HUES48 (cell line): Measurements from ENCODE around the gene PPP1CA.

Source experiments
- H3K27ac ChIP-seq: one replicate; pipeline ENCODE4 v1.7.0; 2013; ENCODE audit warnings: low read depth, low read length, inconsistent platforms
- H3K27me3 ChIP-seq: 2 replicates; pipeline ENCODE4 v1.6.1; 2013; ENCODE audit warnings: mild to moderate bottlenecking, low read length; ENCODE audit not compliant: control insufficient read depth, insufficient read depth
- H3K36me3 ChIP-seq: 2 replicates; pipeline ENCODE4 v1.6.1; 2013; ENCODE audit warnings: low read length; ENCODE audit not compliant: control insufficient read depth, insufficient read depth
- H3K4me1 ChIP-seq: 2 replicates; pipeline ENCODE4 v1.6.1; 2013; ENCODE audit warnings: mild to moderate bottlenecking, low read length; ENCODE audit not compliant: control insufficient read depth, insufficient read depth
- H3K4me3 ChIP-seq: 2 replicates; pipeline ENCODE4 v1.5.1; 2013; ENCODE audit warnings: mild to moderate bottlenecking, low read depth, low read length
- H3K9ac ChIP-seq: 2 replicates; pipeline ENCODE4 v1.6.1; 2013; ENCODE audit warnings: mild to moderate bottlenecking, low read depth, low read length, moderate library complexity
- H3K9me3 ChIP-seq: 2 replicates; pipeline ENCODE4 v1.6.1; 2013; ENCODE audit warnings: low read length; ENCODE audit not compliant: control insufficient read depth, insufficient read depth

The PPP1CA gene

DNA sequence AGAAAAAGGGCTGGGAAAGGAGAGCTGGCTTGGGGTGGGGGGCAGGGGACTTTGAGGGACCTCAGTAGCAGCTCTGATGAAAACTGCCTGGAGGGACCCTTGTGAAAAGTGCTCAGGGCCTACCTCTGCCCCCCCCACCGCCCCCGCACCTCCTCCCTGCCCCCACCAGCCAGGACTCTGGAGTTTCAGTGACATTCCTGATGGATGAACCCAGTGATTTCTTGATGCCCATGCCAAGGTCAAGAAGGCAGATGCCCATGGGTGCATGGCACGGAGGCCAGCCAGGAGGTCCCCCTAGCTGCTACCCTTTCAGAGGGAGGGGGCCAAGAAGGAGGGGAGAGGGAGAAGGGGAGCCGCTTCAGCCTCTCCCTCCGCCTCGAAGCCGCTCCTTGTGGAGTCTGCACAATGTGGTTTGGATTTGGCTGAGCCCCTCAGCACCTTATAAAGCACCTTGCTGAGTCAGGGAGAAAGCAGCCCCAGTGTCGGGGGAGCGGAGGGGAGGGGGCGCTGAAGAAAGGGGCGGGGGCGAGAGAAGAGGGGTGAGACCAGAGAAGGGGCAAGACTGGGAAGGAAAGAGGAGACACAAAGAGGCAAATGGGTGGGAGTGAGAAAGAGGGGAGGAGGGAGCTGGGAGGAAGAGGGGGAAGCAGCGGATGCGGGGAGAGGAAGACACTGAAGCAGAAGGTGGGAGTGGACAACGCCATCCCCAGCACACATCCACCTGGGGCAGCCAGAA, 26.2 kb downstream of the PPP1CA start:
- H3K36me3 ChIP-seq: no peaks in the 10 kb centered on the region
- H3K9me3 ChIP-seq: no peaks in the 10 kb centered on the region
- H3K9ac ChIP-seq: no peak overlapping the region
- H3K27me3 ChIP-seq: peaks cover 49% of the 10 kb centered on the region
- peak overlapping the region; percentile 53 for H3K4me3 ChIP-seq
- H3K4me1 ChIP-seq: peaks cover 35% of the 10 kb centered on the region
- peak overlapping the region; percentile 92 for H3K27ac ChIP-seq

DNA sequence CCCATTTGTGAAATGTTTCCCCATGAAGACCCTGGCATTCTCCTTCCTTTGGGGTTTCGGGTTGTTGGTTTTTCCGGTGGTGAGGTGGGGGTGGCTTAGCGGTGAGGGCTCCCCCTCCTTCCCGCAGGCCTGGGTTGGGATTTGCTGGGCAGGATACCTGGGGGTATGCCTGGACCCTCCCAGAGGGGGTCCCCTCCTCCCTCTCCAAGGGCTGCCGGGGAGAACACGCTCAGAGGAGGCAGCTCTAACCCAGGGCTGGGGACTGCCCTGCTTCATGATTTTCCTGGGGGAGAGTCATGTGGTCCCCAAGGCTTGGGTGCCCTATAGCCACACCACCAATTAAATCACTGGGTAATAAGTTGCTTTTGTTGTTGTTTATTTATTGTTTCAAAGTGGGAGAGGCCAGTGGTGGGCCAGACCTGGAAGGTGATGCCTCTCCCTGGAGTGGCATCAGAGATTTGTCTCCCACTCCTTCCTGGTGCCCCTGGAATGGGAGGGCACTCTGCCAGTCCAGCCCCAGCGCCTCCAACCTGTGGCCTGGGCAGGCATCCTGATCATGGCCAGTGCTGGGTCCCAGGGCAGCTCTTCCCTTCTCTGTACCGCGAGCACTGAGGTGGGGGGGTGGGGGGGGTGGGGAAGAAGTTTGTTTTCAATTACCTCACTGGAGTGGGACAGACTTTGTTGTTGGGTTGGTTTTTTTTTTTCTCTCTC, 26.9 kb downstream of the PPP1CA start:
- peaks cover 53% of the 10 kb centered on the region for H3K27me3 ChIP-seq
- H3K9ac ChIP-seq: 0 out of 2 replicates have a peak overlapping the region, but pooled peaks have one; percentile 22
- peak overlapping the region; percentile 65 for H3K4me3 ChIP-seq
- H3K4me1 ChIP-seq: peaks cover 39% of the 10 kb centered on the region
- H3K9me3 ChIP-seq: no peaks in the 10 kb centered on the region
- no peaks in the 10 kb centered on the region for H3K36me3 ChIP-seq
- H3K27ac ChIP-seq: peak overlapping the region; percentile 92

GRCh38 chr11:67373648-67374570, 27.7 kb downstream of the PPP1CA start:
- peaks cover 61% of the 10 kb centered on the region for H3K27me3 ChIP-seq
- H3K9me3 ChIP-seq: no peaks in the 10 kb centered on the region
- H3K36me3 ChIP-seq: no peaks in the 10 kb centered on the region
- peak overlapping the region; percentile 65 for H3K4me3 ChIP-seq
- H3K9ac ChIP-seq: 0 out of 2 replicates have a peak overlapping the region, but pooled peaks have one; percentile 22
- H3K4me1 ChIP-seq: peaks cover 40% of the 10 kb centered on the region
- peak overlapping the region; percentile 92 for H3K27ac ChIP-seq

DNA sequence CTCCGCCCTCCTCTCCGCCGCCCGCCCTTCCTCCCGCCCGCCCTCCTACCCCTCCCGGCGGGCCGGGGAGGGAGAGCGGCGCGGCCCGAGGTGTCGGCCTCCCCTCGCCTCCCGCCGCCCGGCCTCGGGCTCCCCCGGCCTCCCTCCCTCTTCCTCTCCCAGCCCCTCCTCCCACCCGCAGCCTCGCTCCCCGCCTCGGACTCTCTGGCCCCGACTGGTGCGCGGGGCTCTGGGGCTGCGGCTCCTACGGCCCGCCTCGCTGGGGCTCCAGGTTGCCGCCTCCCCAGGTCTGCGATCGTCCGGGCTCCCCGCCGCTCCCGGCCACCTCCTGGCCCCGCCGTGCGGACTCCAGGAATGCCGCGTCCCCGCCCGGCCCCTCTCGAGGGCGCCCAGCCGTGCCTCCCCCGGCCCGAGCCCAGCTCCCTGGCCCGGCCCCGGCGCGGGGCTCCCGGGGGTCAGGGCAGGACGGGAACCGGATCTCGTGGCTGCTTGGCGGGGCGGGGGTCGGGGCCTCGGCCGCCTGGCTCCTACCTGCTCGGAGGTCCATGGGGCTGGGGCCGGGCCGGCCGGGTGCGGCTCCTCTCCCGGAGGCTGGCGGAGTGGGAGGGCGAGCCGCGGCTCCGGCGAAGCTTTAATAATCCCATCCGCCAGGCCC, 28.5 kb downstream of the PPP1CA start, which contains the start of gene CLCF1:
Gene CLCF1 (minus strand): TSS at position 606 of the 655 bp plus-strand sequence. CDS start 59 bp downstream, at position 547.
- Histone ChIP-seq H3K4me1 (peaks cover 40% of the 10 kb centered on the region), H3K4me3 (peak within 1 kb of the TSS; percentile 65), H3K9ac (0 out of 2 replicates have a peak within 1 kb of the TSS, but pooled peaks have one; percentile 22), H3K9me3 (no peaks in the 10 kb centered on the region), H3K27ac (peak within 1 kb of the TSS; percentile 92), H3K36me3 (no peaks in the 10 kb centered on the region), H3K27me3 (peaks cover 65% of the 10 kb centered on the region)

GRCh38 chr11:67372321-67372992, 29.2 kb downstream of the PPP1CA start:
- Histone ChIP-seq H3K4me3 (peak overlapping the region; percentile 65), H3K27ac (peak overlapping the region; percentile 92), H3K9ac (no peak overlapping the region), H3K27me3 (peaks cover 66% of the 10 kb centered on the region), H3K4me1 (peaks cover 40% of the 10 kb centered on the region), H3K36me3 (no peaks in the 10 kb centered on the region), H3K9me3 (no peaks in the 10 kb centered on the region)

DNA sequence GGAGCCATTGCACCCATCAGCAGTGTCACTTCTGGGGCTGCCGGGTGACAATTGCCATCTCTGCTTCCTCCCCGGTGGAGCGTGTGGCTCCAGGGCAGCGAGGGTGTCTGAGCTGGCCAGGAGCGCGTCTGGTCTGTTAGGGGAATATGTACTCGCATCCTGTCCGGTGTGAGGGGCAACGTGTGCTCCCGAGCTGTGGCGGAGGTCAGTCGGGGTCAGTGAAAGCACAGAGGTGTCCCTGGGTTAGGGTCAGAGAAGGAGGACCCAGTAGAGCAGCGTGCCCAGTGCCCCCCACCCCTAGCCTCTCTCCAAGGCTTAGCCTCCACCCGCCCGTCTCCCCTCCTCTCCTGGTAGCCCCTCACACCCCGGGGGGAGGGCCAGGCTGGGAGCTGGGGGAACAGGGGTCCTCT, 29.7 kb downstream of the PPP1CA start:
- no peaks in the 10 kb centered on the region for H3K9me3 ChIP-seq
- H3K4me1 ChIP-seq: peaks cover 40% of the 10 kb centered on the region
- no peak overlapping the region for H3K9ac ChIP-seq
- no peaks in the 10 kb centered on the region for H3K36me3 ChIP-seq
- peaks cover 61% of the 10 kb centered on the region for H3K27me3 ChIP-seq
- peak overlapping the region; percentile 20 for H3K27ac ChIP-seq
- H3K4me3 ChIP-seq: peak overlapping the region; percentile 57

- Histone ChIP-seq H3K4me1 (peaks cover 37% of the 10 kb centered on the region), H3K4me3 (peak overlapping the region; percentile 57)
Measured at GRCh38 chr11:67371189-67371910, 30.3 kb downstream of the PPP1CA start.

GRCh38 chr11:67370351-67371076, 31.1 kb downstream of the PPP1CA start:
- Histone ChIP-seq H3K27me3 (peaks cover 47% of the 10 kb centered on the region), H3K4me3 (no peak overlapping the region), H3K9ac (no peak overlapping the region), H3K9me3 (no peaks in the 10 kb centered on the region), H3K4me1 (peaks cover 32% of the 10 kb centered on the region), H3K27ac (no peak overlapping the region), H3K36me3 (no peaks in the 10 kb centered on the region)

More at GRCh38 chr11:67371189-67371910, 30.3 kb downstream of the PPP1CA start:
- Histone ChIP-seq H3K9me3 (no peaks in the 10 kb centered on the region), H3K36me3 (no peaks in the 10 kb centered on the region), H3K9ac (no peak overlapping the region), H3K27me3 (peaks cover 55% of the 10 kb centered on the region), H3K27ac (no peak overlapping the region)

DNA sequence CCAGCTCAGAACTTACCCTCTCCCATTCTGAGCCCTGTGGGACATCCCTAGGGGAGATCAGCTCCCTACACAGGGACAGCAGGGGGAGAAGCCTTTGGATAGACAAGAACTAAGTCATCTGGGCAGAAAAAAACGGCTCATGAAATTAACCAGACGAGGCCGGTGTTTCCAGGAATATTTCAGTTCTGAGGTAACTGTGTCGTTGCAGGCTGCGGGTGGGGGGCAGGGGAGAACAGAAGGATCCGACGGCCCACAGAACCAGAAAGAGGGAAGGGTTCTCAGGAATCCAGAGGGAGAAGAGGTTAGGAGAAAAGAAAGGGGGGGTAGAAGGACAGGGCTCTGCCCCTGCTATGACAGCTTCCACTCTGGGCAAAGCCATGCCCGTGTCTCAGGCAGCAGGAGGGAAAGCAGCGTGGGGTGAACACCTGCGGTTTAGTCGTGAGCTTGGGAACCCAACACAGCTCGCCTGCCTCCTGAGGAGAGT, 31.8 kb downstream of the PPP1CA start:
- no peak overlapping the region for H3K4me3 ChIP-seq
- H3K4me1 ChIP-seq: peaks cover 32% of the 10 kb centered on the region
- no peak overlapping the region for H3K9ac ChIP-seq
- H3K9me3 ChIP-seq: no peaks in the 10 kb centered on the region
- no peak overlapping the region for H3K27ac ChIP-seq
- H3K27me3 ChIP-seq: peaks cover 42% of the 10 kb centered on the region
- no peaks in the 10 kb centered on the region for H3K36me3 ChIP-seq
